IMR-90 (cell line): ENCODE results near the gene GRN.
"Not testable (repeated sequence)": the region's sequence is repeated elsewhere in the genome, so short reads cannot be mapped to it uniquely, and the experiment has no call there.

Experiments
- BHLHE40 ChIP-seq: fragments of 150-350 bp; IDR thresholded peaks from 2 replicates; pipeline ENCODE4 v1.6.1; 2016; ENCODE audit warnings: mild to moderate bottlenecking, low read depth, low read length
- POLR2A ChIP-seq: IDR thresholded peaks from 2 replicates; pipeline ENCODE4 v1.6.1; 2012; ENCODE audit warnings: mild to moderate bottlenecking, low read depth, low read length
- TF ChIP-seq, protein P1 (sequence below): conservative IDR thresholded peaks from 2 replicates; pipeline ENCODE4 v1.5.1; 2012; ENCODE audit warnings: mild to moderate bottlenecking, low read depth, low read length, improper control_type of control experiment

DNA sequence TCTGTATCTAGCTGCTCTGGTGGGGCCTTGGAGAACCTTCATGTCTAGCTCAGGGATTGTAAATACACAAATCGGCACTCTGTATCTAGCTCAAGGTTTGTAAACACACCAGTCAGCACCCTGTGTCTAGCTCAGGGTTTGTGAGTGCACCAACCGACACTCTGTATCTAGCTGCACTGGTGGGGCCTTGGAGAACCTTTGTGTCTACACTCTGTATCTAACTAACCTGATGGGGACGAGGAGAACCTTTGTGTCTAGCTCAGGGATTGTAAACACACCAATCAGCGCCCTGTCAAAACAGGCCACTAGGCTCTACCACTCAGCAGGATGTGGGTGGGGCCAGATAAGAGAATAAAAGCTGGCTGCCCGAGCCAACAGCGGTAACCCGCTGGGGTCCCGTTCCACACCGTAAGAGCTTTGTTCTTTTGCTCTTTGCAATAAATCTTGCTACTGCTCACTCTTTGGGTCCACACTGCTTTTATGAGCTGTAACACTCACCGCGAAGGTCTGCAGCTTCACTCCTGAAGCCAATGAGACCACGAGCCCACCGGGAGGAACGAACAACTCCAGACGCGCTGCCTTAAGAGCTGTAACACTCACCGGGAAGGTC is 24.4 kb downstream of the GRN start:
- TF ChIP-seq, protein P1, sequence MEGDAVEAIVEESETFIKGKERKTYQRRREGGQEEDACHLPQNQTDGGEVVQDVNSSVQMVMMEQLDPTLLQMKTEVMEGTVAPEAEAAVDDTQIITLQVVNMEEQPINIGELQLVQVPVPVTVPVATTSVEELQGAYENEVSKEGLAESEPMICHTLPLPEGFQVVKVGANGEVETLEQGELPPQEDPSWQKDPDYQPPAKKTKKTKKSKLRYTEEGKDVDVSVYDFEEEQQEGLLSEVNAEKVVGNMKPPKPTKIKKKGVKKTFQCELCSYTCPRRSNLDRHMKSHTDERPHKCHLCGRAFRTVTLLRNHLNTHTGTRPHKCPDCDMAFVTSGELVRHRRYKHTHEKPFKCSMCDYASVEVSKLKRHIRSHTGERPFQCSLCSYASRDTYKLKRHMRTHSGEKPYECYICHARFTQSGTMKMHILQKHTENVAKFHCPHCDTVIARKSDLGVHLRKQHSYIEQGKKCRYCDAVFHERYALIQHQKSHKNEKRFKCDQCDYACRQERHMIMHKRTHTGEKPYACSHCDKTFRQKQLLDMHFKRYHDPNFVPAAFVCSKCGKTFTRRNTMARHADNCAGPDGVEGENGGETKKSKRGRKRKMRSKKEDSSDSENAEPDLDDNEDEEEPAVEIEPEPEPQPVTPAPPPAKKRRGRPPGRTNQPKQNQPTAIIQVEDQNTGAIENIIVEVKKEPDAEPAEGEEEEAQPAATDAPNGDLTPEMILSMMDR: not testable (repeated sequence)
- TF ChIP-seq POLR2A, BHLHE40: not testable (repeated sequence)
